ENCODE data around the gene FHIP2A.
"Not testable (repeated sequence)": the region's sequence is repeated elsewhere in the genome, so short reads cannot be mapped to it uniquely, and the experiment has no call there.

The FHIP2A gene

GRCh38 chr10:114821915-114822443 lies 399 bp downstream of the FHIP2A start:
- DNase-seq = peak in 1 of 2 donors; percentile 83

- DNase-seq = peak; percentile 60 to 74
These were observed 980 bp downstream of the FHIP2A start for GRCh38 chr10:114822444-114823076.

- DNase-seq = no peak
These were observed 1.5 kb downstream of the FHIP2A start for GRCh38 chr10:114823077-114823463.

GRCh38 chr10:114824391-114824790 lies 2.8 kb downstream of the FHIP2A start:
- DNase-seq = no peak

GRCh38 chr10:114825513-114826253 lies 4.1 kb downstream of the FHIP2A start:
- no peak for DNase-seq

GRCh38 chr10:114829160-114829909 lies 7.8 kb downstream of the FHIP2A start:
- no peak for DNase-seq

GRCh38 chr10:114831186-114831867 lies 9.7 kb downstream of the FHIP2A start:
- DNase-seq = no peak

GRCh38 chr10:114837690-114838089 lies 16.1 kb downstream of the FHIP2A start:
- DNase-seq = no peak

GRCh38 chr10:114839901-114840300 lies 18.3 kb downstream of the FHIP2A start:
- no peak for DNase-seq

- DNase-seq = no peak
These were observed 24.6 kb downstream of the FHIP2A start for GRCh38 chr10:114845978-114846693.

GRCh38 chr10:114847517-114847916 lies 25.9 kb downstream of the FHIP2A start:
- not testable (repeated sequence) for DNase-seq

- DNase-seq = no peak
These were observed 28.1 kb downstream of the FHIP2A start for GRCh38 chr10:114849674-114850073.

- no peak for DNase-seq
These were observed 28.5 kb downstream of the FHIP2A start for GRCh38 chr10:114850126-114850525.

- DNase-seq = no peak
These were observed 29.8 kb downstream of the FHIP2A start for GRCh38 chr10:114851336-114851735.

- DNase-seq = no peak
These were observed 30.6 kb downstream of the FHIP2A start for GRCh38 chr10:114852197-114852596.

- DNase-seq = no peak
These were observed 33.3 kb downstream of the FHIP2A start for GRCh38 chr10:114854906-114855305.

- DNase-seq = no peak
These were observed 34.4 kb downstream of the FHIP2A start for GRCh38 chr10:114855776-114856543.

- DNase-seq = no peak
These were observed 35.1 kb downstream of the FHIP2A start for GRCh38 chr10:114856544-114857287.

- not testable (repeated sequence) for DNase-seq
These were observed 35.6 kb downstream of the FHIP2A start for GRCh38 chr10:114857288-114857565.

GRCh38 chr10:114857922-114858629 lies 36.5 kb downstream of the FHIP2A start:
- no peak for DNase-seq

Measured in bone marrow (tissue), 2 donors.